ENCODE data around the gene TFEC. TPM values are rescaled to one million over a fixed set of nuclear protein-coding genes. Genes with fewer than 3 reads are reported as not detected.

The TFEC gene
- total RNA-seq, 1 experiment from 2014 or later, result 0.12 TPM

- ChIA-PET POLR2A (no interaction called here), RAD21 (ENCODE audit: low non-redundant PET in 1 of 2, low total read pairs in 2 of 2, uncharacterized antibody in 2 of 2, unreplicated experiment in 2 of 2) (no interaction called here), CTCF (no interaction called here)
- TF ChIP-seq JUND (IDR thresholded peaks at IDR 0.05) (no peak), FOSL1 (IDR thresholded peaks at IDR 0.05; ENCODE audit: low read depth) (no peak), SRF (IDR thresholded peaks at IDR 0.05; ENCODE audit: low read depth) (no peak), CTCF (IDR thresholded peaks at IDR 0.05 in 2 of 3, conservative IDR thresholded peaks at IDR 0.05 in 1 of 3; ENCODE audit: borderline replicate concordance in 1 of 3, insufficient read depth in 1 of 3, low read depth in 2 of 3, low read length in 2 of 3) (no peak), EGR1 (IDR thresholded peaks at IDR 0.05; ENCODE audit: low read depth) (no peak), POLR2A (IDR thresholded peaks at IDR 0.05; ENCODE audit: borderline replicate concordance, extremely low read depth, insufficient read depth, insufficient read length) (no peak), CBX3 (IDR thresholded peaks at IDR 0.05; ENCODE audit: low read depth) (no peak), YY1 (IDR thresholded peaks at IDR 0.05; ENCODE audit: extremely low read depth, insufficient replicate concordance, low read depth, low read length) (no peak), REST (IDR thresholded peaks at IDR 0.05; ENCODE audit: low read depth) (no peak), TCF7L2 (IDR thresholded peaks at IDR 0.05; ENCODE audit: borderline replicate concordance, extremely low read depth, insufficient read depth, insufficient read length) (no peak), SP1 (IDR thresholded peaks at IDR 0.05; ENCODE audit: low read depth) (no peak), EZH2phosphoT487 (IDR thresholded peaks at IDR 0.05; ENCODE audit: borderline replicate concordance) (no peak), ELF1 (IDR thresholded peaks at IDR 0.05; ENCODE audit: borderline replicate concordance, low read depth) (no peak), RAD21 (IDR thresholded peaks at IDR 0.05; ENCODE audit: low read depth) (no peak), CEBPB (IDR thresholded peaks at IDR 0.05; ENCODE audit: low read depth) (no peak), ZNF274 (IDR thresholded peaks at IDR 0.05; ENCODE audit: low read depth, low read length) (no peak)
- TF ChIP-seq, protein P1, sequence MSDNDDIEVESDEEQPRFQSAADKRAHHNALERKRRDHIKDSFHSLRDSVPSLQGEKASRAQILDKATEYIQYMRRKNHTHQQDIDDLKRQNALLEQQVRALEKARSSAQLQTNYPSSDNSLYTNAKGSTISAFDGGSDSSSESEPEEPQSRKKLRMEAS (IDR thresholded peaks at IDR 0.05), result no peak
- TF ChIP-seq, protein P2, sequence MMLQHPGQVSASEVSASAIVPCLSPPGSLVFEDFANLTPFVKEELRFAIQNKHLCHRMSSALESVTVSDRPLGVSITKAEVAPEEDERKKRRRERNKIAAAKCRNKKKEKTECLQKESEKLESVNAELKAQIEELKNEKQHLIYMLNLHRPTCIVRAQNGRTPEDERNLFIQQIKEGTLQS (IDR thresholded peaks at IDR 0.05), result no peak
- Histone ChIP-seq H2AFZ (ENCODE audit: low read depth, low read length, poor library complexity, severe bottlenecking) (no peak overlapping the region), H3K4me3 (replicated peaks in 1 of 2; ENCODE audit: low read depth in 1 of 2, low read length in 2 of 2) (no peak overlapping the region), H3K9me2 (ENCODE audit: insufficient read depth) (no peaks in the 10 kb centered on the region), H3K27me3 (ENCODE audit: insufficient read depth, low read length) (no peaks in the 10 kb centered on the region), H3K4me1 (ENCODE audit: control insufficient read depth in 1 of 2, insufficient read depth in 2 of 2, low read length in 2 of 2) (no peaks in the 10 kb centered on the region), H3K9ac (ENCODE audit: low read length) (no peak overlapping the region), H3K9me3 (ENCODE audit: control insufficient read depth in 1 of 2, insufficient read depth in 1 of 2, low read depth in 1 of 2, low read length in 2 of 2) (no peaks in the 10 kb centered on the region), H3K27ac (ENCODE audit: low read depth, low read length) (no peak overlapping the region), H3K79me2 (ENCODE audit: insufficient read depth, low read length) (no peaks in the 10 kb centered on the region), H3K4me2 (ENCODE audit: low read length) (no peak overlapping the region), H4K20me1 (ENCODE audit: insufficient read depth) (no peaks in the 10 kb centered on the region), H3K36me3 (ENCODE audit: control insufficient read depth in 1 of 2, insufficient read depth in 2 of 2, low read length in 2 of 2) (no peaks in the 10 kb centered on the region)
- intact Hi-C loops (cut with micrococcal nuclease), result no loop called here
- DNase-seq (ENCODE audit: low read depth, low spot score) (no peak), ATAC-seq (no peak)
- BruUV-seq (replicated peaks), result no TSS peak
These were observed 15.0 kb upstream of the TFEC start for GRCh38 chr7:116045532-116045931.

Measured in HCT116 (cell line).